HG03066 (cell line): ENCODE measurements around the gene PDLIM7.

Source experiments
- ATAC-seq: cut with Tn5 transposase; IDR thresholded peaks from one replicate; pipeline ENCODE4 v1.9.1; 2021; ENCODE audit warnings: low read depth; ENCODE audit not compliant: unreplicated experiment

Gene PDLIM7

DNA sequence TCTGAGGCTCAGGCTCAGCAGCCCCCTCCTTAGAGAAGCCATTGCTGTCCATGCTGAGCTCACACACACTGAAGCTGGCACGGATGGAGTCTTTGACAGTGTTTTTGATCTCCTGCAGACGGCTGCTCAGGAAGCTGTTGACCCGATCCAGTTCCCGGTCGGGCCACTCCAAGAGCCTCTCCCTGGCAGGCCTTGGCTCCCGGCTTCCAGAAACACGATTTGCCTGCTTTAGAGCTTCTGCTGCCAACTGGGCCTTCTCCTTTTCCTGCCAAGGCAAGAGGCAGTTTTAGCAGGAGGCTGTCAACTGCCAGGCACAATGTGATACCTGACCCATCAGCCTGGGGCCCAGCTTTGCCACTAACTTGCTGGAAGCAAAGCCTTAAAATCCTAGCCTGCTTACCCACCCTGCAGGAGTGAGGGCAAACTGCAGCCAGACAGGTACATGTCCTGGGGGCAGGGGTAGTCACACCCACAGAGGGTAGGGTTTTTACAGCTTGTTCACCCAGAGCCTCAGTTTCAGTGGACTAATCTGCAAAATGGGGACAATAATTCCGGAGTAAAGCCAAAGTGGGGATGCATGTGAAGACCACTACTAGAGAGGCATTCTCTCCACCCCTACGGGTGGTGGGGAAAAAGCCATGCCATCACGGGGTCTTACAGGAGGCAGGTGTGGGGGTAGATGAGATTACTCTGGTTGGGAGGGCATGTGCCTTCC is 27.7 kb upstream of the PDLIM7 start:
- ATAC-seq = no peak

DNA sequence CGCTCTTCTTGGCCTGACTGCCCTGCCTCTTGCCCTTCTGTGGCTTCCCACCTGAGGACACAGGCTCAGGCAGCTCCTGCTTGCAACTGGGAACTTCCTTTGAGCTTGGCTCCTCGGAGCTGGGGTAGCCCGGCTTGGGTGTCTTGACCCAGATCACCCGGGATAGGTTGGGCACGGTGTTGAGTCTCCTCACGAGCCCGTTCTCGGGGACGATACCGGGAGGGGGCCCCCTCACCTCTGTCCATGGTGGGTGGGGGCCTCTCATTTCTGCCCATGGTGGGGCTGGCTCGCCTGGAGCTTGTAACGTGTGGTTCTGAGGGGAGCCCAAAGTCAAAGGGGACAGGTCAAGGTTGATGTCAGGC is 27.1 kb upstream of the PDLIM7 start:
- no peak for ATAC-seq

DNA sequence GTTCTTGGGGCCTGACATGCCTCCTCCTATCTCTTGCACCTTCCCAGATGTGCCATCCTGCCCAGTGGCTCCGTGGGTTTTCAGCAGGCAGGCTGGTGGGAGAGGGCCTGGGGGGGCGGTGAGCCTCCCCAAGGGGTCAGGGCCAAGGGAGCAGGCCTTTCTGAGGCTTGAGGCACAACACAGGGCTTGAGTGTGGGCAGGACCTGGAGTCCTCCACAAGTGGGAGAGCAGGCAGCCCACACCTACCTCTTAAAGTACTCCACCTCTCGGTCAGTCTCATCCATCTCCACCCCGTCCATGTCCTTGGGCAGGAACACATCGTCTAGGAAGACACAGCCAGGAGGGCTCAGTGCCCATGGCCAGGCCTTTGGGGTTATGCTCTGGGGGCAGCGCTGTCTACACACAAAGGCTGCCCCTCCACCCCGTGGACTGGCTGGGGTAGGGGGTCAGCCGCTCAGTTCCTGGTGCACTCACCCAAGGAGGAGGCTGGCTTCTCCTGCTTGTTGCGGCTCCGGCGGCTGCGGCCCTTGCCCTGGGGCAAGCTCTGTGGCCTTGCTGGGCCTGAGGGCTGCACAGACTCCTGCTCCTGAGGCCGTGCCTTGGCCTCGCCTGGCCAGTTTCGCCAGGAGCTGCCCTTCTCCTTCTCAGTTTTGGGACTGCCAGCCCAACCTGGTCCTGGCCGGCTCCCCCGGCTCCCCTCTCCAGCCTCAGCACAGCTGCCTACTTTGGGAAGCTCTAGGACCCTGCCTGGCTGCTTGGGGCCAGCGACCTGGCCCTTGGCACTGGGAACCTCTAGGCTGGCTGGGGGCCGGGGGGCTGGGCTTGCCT is 26.5 kb upstream of the PDLIM7 start:
- ATAC-seq = no peak

DNA sequence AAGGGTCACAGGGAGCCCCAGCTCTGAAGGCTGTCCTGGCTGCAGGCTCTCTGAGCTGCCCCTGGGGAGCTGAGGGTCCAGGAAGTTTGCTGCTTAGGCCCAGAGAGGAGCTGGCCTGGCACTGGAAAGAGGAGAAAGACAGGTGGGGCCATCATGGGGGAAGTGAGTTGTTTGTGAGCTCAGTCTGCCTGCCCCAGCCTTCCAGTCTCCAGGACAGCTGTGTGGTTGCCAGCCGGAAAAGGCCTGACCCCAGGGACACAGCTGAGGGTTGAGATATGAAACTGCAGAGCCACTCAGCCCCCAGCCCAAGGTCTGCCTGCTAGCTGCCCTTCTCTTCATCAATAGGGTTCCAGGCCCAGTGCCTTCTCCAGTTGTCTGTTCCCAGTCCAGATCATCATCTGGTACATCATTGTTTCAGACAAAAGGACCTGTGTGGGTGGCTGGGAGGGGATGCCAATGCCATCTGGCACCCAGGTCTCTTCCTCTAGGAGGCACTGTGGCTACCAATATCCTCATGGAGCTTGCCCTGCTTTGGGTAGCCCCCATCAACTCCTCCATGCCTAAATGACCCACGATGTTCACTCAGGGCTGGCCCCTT is 23.6 kb upstream of the PDLIM7 start:
- ATAC-seq = no peak

DNA sequence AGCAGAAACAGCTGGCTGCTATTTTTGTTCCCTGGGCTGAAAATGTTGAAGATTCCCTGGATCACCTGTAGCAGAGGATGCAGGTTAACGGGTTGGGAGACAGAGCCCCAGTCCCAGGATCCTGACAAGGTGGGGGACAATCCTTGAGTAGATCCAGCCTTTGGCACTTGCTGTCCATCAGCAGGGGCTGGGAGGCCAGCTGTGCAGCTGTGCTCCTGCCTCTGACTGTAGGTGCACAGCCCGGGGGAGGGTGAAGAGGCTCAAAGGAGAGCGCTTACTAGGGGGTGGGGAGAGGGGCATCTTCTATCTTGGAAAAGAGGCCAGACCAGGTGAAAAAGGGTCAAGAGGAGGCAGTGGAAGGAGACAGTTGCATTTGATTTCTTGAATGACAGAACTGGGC is 22.9 kb upstream of the PDLIM7 start:
- ATAC-seq = no peak

DNA sequence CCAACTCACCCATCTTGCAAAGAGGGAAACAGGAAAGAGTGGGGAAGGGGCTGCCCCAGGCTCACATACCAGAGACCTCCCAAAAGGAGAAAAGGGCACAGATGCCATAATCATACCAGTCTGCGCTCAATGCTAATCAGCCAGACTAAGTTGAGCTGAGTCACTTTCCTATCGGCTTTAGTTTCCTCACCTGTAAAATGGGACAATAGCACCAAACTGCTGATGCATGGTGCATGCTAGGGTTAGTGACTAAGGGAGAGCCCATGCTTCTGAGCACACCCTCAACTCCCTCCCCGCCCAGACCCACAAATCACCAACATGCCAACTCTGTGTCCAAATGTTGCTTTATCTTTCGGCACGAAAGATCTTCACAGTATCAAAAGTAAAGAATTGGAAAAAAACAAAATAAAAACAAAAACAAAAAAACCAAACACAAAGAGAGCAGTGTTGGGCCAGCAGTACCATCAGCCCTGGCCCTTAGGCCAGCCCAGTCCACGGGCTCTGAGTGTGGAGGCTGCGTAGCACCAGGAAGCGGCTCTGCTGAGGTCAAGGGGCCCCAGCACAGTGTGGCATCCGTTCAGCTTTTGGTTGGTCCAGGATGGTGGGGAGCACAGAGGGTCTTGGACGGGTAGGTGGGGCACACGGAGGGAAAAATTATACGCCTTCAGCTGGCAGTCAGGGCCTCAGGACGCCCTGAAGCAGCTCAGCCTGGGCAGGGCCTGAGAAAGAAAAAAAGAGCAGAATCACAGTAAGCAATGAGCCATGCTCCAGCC is 22.2 kb upstream of the PDLIM7 start:
- ATAC-seq = no peak

DNA sequence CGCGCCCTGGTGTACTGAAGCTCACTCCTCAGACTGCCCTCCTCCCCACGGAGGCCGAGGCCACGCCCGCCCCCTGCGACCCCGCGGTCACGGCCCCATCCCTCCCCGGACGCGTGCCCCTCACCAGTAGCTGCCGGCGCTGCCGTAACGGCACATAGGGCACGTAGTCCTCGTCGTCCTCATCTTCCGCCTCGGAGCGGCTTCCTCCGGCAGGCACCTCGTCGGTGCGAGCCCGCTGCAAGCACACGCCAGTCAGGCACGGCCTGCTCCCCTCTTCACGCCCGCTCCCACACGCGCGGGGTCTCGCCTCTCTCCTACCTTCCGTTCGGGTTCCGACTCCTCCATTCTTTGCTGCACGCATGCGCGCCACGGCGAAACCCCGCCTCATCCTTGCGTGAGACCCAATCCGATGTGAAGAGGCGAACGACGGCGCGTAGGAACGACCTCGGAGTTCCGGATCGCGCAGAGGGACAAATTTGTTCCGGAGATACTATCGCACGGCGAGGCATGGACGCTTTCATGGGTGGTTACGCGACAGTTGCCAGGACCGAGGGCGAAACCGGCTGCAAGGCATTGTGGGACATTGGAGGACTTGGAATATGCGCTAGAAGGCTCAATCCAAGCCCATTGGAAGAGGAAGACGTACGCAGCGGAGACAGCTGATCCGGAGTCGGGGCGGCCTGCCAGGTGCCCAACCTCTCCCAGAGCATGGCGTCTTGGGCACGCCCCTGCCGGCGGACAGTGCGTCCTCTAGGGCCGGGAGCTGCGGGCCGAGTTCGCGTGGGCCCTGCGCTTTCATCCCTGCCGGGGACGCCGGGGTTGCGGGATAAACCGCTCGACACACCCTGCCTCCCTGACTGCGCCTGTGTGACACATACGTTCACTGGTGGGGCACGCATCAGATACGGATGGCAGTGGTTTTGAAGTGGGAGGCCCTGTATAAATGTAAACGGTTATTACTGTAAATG is 19.5 kb upstream of the PDLIM7 start, which contains the start of gene DDX41:
Gene DDX41, minus strand, starts transcription at position 361 of the 968 bp plus-strand sequence. Its CDS starts 16 bp downstream, at position 345.
- ATAC-seq = peak; percentile 84

DNA sequence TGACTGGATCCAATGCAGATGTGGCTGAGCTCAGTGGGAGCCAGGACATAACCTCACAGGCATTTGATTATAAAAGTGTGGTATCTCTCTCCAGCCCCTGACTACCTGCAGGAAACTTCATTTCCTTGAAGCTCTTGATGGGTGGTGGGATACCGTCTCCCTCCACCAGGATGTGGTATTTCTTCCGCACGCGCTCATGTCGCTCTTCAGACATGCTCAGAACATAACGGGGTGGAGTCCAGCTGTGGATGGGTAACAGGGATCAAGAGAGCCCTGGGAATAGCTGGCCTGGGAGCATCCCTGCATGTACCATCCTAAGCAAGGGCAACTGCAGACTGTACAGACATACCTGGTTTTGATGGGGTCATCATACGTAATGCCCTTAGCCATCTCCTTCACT is 18.2 kb upstream of the PDLIM7 start:
- no peak for ATAC-seq

DNA sequence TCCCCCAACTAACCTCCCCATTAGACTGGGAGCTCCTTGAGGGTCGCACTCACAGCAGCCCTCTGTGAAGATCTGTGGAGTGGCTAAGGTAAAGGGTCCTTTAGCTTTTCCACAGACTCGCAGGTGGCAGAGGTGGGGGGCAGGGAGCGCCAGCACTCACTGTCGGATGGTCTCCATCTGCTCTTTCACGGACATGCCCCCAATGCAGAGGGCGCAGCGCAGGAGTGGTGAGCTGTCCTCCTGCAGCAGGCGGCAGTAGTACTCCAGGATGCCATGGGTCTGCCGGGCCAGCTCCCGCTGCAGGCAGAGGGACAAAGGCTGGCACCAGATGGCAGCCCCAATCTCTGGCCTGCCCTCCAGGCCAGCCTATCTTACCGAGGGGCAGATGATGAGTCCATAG is 17.1 kb upstream of the PDLIM7 start:
- ATAC-seq = no peak

DNA sequence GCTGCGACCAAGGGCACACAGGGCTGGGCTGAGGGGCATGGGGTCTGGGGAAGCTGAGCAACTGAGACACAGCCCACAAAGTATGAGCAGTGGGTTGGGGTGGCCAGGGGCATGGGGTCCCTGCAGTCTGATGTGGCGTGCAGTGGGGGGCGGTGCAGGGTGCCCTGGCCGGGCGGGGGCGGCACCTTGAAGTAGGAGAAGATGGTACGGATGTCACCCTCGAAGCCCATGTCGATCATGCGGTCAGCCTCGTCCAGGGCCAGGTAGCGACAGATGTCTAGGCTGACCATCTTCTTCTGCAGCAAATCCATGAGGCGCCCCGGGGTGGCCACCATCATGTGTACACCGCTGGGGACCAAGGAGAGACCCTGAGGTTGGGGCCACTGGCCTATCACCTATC is 16.1 kb upstream of the PDLIM7 start:
- ATAC-seq = no peak

DNA sequence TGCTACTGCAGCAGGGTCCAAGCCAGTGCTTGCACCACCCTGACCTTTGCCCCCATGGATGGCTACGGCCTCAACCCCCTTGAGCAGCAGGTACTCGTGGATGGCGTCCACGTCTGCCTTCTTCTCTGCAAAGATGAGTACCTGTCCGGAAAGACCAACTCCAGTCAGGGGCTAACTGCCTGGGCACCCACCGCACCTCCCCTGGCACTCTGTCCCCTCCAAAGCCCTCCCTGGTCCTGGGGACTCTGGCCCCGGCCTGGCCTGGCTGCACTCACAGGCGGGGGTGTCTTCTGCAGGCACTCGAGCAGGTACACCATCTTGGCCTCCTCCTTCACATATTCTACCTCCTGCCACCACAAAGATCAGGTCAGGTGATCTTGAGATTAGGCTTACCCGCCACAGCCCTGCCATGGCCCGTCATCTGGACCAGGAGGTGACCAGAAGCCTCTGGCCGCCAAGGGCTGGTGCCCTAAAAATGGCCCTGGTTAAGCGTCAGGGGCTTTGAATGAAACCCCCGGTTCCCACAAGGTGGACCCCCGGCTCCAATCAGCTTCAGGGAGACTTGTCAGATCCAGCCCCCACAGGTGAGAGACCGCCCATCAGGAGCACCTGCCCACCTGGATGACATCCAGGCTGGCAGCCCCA is 15.5 kb upstream of the PDLIM7 start:
- no peak for ATAC-seq

DNA sequence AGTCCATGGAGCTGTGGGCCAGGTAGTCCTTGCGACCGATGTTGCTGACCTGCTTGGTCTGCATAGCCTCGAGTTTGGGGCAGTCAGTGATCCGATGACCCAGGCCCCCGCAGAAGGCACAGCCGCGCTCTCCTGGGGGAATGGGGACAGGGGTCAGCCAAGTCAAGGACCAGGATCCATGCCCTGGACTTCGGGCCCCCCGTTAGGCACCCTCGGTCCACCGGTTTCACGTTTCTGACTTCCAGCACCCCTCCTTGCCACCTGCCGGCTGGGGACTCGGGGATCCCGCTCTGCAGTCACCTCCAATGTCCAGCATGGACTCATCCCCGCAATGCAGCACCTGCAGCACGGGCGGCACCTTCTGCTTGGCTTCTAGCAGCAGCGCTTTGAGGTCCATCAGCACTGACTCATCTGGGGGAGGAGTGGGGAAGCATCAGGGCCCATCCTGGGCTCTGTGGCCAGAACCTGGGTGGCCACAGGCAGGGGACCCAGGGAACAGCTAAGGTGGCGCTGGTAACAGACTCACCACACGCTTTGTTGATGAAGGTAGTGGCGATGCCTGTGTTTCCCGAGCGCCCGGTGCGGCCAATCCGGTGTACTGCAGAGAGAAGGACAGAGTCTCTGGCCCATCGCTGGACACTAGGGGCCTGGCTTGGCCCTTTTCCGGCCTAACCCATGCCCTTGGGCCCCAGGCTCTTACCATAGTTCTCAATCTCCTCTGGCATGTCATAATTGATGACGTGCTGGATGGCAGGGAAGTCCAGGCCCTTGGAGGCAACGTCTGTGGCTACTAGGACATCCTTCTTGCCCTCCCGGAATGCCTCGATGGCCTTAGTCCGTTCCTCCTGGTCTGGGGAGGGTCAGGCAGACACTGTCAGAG is 14.6 kb upstream of the PDLIM7 start:
- no peak for ATAC-seq

DNA sequence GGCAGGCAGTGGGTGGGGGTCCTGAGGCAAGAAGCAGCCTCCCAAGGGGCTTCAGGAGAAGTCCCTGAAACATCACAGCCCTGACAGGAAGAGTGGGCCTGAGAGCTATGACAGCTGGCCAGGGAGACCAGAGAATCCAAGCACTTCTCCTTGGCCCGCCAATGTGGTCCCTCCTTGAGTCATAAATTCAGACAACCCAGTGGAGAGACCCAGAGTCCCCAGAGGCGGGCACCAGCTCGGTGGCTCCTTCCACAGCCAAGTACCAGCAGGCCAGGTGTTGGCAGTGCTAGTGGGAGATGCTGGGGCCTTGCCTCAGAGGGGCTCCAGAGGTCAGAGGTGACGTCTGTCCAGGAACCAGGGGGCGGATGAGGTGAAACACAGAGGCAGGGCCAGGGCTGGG is 13.8 kb upstream of the PDLIM7 start:
- ATAC-seq = no peak

DNA sequence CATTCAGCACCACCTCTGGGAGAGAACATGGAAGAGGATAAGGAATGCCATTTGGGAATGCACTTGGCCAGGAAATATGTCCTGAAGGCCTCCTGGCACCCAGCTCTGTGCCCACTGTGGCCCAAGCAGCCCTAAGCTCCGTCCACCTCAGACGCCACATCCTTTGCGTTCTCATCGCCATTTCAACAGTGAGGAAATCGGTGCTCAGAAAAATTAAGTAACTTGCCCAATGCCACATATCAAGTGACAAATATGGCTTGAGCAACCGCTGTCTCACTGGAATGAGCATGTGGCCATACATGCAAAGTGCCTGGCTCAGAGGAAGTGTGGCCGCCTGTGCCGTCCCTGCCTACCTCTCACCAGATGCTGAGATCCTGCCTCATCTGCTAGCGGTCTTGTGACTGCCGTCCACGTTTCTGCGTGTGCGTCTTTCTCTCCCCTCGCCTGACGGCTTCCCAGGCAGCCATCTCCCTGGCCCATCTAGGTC is 13.2 kb upstream of the PDLIM7 start:
- ATAC-seq = no peak

DNA sequence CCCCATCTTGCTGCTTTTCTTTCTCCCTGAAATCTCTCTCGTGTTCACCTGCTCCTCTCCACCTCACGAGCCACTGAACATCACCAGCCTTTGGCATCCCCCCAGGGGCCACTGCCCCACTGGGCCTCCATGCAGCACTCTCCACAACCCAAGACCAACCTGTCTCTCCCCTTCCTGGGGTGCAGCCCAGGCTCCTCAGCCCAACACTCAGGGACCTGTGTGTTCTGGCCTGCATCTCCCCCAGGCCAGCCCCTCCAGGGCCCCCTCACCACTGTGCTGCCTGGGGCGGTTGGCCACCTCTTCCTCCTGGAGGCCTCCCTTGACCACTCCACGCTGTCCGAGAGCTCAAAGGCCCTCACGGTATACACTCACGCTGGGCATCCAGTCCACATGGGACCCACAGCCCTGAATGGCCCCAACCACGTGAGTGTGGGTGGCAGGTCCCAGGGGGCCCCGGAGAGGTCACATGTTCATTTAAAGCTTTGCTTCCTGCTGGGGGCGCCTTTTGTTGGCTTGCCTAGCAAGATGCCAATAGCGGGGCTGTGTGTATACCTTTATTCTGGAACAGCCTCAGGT is 12.7 kb upstream of the PDLIM7 start:
- peak; percentile 38 for ATAC-seq

DNA sequence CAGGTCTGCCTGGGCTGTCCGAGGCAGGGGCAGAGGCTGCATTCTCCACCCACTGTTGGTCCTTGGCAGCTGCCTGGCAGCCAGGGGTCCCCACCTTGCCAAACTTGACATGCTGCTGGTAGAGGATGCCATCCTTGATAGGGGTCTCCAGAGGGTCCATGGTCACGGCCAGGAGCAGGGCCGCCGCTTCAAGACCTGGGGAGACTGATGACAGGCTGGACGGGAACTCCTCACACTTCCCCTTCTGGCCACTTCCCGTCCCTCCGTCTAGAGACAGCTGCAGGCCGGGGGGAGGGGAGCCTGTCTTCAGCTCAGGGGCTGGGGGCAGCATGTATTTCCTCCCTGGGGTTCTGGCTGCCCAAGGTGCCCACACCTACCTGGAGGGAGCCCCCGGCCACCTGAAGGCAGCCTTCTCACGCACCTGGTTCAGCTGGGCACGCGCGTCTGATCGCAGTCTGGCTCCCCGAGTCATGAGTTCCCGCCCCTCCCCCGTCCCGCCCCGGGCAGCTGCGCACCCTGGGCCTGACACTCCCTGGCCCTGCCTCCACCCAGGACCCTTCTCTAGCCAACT is 12.1 kb upstream of the PDLIM7 start, which contains the start of gene DOK3:
Gene DOK3, minus strand, starts transcription at position 446 of the 571 bp plus-strand sequence. Its CDS starts 286 bp downstream, at position 160.
- ATAC-seq = peak; percentile 40

DNA sequence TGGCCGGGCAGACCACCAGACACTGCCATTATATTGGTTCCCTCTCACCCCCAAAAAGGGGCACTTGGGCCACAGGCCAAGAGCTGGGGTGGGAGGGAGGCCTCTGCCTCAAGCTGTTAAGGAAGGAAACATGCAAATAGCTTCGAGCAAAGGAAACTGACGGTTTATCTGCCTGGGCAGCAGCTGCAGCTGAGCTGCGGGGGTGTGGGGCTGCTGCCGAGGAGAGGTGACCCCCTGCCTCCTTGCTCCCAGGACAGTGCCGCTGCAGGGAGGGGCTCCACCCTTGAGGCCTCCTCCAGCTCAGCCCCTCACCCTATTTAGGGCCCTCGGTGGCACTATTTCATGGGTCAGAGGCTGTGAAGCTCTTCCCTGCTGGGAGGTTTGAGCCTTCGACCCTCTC is 11.4 kb upstream of the PDLIM7 start:
- ATAC-seq = no peak
